Measurements from ENCODE around the gene ELOVL2.
"Not testable (repeated sequence)": the region's sequence is repeated elsewhere in the genome, so short reads cannot be mapped to it uniquely, and the experiment has no call there.

ELOVL2 gene

GRCh38 chr6:11021003-11021402 is 23.1 kb downstream of the ELOVL2 start:
- no peak for FAIRE-seq

DNA sequence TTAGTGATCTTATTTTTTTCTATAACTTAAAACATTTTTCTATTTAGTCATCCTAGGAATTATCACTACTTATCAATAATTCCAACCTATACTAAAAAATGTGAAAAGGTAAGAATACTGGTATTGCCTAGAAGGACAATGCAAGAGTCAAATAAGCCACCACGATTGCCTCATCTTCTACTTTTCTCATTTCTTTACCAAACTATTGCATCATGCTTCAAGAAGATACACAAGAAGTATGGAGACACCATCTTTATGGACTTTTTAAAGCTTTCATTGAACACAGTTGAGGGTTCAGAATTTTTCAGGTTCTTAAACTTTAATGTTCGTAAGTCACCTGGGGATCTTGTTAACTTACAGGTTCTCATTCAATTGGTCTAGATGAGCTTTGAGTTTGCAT is 25.9 kb downstream of the ELOVL2 start:
- FAIRE-seq, result no peak

- no peak for FAIRE-seq
Measured at GRCh38 chr6:11017090-11017489, 27.0 kb downstream of the ELOVL2 start.

GRCh38 chr6:11016452-11016851 is 27.7 kb downstream of the ELOVL2 start:
- FAIRE-seq, result no peak

GRCh38 chr6:11015102-11015501 is 29.0 kb downstream of the ELOVL2 start:
- FAIRE-seq, result no peak

GRCh38 chr6:11013721-11014070 is 30.4 kb downstream of the ELOVL2 start:
- no peak for FAIRE-seq

DNA sequence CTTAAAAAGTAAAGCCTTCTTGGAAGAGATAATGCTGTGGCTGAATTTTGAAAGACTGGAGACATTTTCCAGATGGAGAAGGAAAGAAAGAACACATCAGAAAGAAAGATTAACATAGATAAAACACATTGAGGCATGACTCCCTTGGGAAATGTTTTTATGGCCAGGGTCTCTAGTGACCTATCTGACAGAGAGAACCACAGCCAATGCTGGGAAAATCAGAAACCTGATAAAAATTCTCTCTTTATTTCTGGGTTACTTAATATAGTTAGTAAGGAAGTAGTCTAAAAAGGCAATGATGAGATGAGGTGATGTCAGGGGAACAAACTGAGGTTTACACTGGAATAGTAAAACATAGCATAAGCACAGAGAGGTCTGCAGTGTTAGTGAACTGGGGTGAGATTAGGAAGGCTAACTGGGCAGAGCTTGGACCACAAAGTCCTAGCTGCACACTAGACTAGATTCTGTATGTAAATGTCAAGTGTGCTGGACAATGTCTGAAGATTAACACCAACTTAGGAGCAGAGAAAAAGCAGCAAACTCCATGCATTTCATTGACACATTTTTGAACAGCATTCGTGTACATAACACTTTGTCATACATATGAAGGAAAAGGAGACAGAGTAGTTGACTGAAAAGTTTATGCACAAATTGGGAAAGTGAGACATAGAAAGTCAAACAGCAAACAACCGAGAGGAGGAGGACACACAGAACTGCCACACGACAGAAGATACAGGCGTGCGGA is 31.0 kb downstream of the ELOVL2 start:
- no peak for FAIRE-seq

- no peak for FAIRE-seq
Measured at GRCh38 chr6:11012295-11012754, 31.8 kb downstream of the ELOVL2 start.

DNA sequence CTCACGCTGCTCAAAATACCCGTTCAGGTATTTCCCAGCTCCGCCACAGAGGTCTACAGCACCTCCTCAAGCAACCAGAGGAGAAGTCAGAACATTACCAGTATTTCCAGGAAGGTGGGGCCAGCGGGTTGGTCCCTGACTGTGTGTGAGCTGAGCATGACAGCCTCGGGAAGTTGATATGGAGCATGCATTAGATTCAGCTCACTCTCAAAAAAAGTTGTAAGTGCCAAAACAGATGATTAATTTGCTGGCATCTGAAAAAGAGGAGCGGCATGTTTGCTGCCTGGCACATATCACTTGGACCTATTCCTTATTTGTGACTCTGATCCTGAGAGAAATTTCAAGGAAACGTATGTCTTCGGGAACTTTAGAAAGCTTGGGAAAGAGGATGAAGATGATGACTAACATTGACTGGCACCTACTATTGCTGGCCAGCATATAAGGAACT is 32.3 kb downstream of the ELOVL2 start:
- no peak for FAIRE-seq

DNA sequence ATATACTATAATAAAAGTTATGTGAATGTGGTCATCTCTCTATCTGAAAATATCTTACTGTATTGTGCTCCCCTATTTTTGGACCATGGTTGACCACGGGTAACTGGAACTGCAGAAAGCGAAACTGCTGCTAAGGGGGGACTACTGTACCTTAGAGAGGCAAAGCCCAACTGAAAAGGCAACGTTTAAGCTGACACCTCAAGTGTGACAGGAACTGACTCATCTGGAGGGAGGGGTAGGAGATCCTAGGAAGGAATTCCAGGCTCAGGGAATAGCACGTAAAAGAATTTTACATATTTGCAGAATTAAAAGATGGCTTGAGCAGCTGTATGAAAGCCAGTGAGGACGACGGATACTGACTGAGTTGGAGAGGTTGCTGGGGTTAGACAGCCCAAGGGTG is 34.8 kb downstream of the ELOVL2 start:
- FAIRE-seq, result no peak

GRCh38 chr6:11008821-11009220 is 35.3 kb downstream of the ELOVL2 start:
- no peak for FAIRE-seq

DNA sequence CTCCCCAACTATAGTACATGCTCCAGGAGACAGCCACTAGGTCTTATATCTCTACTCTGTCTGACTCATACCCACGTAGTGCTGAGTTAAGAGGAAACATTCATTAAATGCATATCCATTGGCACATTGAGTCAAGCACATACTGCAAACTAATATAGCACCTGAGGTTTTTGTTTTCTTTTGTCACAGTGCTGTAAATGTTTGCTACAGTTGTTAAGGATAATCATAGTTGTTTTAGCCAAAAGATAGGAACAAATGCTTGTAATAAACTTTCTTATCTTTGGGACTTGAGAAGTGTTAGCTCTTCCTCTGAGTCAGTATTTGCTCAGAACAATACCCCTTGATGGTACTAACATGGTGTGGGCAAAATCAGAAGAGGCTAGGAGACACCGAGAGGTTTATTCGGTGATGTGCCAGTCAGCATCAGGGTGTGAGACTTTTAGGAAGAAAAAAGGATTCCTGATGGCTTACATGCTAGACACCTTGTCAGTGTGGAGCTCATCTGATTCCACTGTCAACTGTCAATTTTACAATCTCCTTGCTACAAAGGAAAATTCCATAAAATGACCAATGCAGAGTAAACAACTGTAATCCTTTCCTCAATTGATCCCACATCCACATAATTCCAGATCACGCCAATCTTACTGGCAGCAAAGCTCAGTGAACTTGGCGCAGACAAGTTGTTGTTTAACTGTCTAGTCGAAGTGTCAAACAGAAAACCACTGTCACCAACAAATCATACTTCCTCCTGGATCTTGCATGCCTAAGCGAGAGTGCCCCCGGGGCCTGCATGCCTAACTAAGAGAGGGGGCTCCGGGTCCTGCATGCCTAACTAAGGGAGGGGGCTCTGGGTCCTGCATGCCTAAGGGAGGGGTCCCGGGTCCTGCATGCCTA is 36.1 kb downstream of the ELOVL2 start:
- no peak for FAIRE-seq

DNA sequence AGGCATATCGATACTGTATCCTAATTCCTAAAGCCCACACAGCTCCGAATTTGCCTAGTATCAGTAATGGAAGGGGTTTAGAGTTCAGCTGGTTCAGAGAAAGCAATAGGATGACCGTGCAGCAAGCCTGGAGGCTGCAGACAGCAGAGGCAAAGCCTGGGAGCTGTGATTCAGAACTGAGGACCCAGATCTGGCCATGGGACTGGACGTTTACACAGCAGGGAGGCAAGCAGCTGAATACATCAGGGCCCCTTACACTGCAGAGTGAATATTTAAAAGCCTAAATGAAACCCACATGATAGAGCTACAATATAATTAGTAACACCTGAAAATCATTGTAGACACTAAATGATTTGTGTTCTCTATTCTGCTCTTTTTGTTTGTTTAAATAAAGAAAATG is 38.0 kb downstream of the ELOVL2 start:
- no peak for FAIRE-seq

GRCh38 chr6:11003297-11003696 is 40.8 kb downstream of the ELOVL2 start:
- FAIRE-seq, result not testable (repeated sequence)

GRCh38 chr6:11002176-11002575 is 41.9 kb downstream of the ELOVL2 start:
- no peak for FAIRE-seq

DNA sequence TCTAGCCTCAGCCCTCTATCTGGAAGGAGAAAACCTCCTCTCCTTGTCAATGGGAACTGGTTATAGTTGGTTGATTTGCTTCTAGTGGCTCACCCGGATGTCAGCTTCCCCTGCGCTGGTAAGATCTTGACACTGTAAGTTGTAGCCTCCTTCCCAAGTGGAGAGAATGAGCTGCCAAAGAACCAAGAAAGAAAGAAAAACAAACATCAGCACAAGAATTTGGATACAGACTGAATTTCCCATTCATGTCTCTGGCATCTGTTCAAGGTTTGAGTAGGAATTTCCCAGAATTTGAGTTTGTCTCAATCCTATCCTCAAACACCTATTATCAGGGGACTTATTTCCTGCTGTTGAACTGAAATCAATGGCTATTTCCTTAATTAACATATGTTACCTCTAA is 44.1 kb downstream of the ELOVL2 start:
- FAIRE-seq, result no peak

DNA sequence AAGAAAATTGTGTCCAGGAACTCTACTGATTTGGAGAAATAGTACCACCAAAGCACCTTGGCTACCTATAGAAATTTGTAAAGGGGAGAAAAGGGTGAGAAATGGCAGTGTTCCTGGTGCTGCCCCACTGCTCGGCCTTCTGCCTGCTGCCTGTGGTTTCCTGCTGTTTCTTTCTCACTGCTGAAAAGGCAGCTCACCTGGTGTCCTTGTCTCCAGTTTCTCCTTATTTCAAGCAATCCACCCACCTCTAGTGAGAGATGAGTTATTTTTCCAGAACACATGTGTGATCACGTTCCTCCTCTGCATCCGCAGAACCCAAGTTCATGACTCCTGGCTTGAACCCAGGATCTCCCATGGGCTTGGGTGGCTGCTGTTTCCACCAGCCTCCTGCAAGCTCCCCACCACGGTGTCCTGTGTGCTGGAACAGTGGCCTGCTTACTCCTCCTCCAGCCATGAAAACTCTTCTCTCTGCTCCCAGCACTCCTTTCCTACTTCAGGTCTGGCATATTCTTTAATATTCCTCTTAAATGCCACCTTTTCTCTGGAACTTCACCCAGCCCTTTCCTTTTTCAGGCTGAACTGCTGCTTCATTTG is 48.9 kb downstream of the ELOVL2 start:
- no peak for FAIRE-seq

- no peak for FAIRE-seq
Measured at GRCh38 chr6:10993896-10994295, 50.2 kb downstream of the ELOVL2 start.

DNA sequence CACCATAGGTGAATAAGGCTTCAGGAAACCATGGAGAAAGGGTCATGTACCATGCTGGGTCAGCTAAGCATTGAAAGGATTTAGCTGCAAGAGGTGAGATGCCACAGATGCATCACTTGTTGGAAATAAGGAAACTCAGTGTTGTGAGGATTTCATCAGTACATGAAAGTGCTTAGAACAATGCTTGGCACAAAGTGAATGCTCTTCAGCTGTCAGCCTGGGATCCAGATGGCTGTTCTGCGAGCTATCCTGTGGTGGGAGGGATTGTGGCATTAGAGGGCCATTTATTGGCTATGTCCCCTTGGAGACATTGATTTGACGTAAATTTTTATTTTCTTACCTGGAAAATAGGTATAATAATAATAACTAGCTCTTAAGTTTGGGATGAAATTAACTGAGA is 53.0 kb downstream of the ELOVL2 start:
- no peak for FAIRE-seq

DNA sequence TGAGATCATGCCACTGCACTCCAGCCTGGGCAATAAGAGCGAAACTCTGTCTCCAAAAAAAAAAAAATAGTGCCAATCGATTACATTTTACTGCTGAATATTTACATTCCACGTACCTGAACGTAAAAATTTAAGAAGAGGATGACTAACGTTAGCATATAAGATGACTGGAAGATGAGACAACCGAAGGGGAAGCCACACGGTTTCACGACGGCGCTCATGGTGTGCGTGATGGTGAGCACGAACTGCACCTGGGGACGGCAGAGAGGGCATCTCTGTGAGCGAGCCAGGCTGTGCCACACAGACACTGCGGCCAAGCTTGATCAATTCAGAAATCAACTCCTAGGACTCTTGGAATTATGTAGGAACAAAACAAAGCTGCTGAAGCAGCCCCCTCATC is 54.5 kb downstream of the ELOVL2 start:
- FAIRE-seq, result no peak

- FAIRE-seq, result not testable (repeated sequence)
Measured at GRCh38 chr6:10984959-10985358, 59.1 kb downstream of the ELOVL2 start.

GRCh38 chr6:10981409-10981808 is 62.7 kb downstream of the ELOVL2 start:
- no peak for FAIRE-seq

DNA sequence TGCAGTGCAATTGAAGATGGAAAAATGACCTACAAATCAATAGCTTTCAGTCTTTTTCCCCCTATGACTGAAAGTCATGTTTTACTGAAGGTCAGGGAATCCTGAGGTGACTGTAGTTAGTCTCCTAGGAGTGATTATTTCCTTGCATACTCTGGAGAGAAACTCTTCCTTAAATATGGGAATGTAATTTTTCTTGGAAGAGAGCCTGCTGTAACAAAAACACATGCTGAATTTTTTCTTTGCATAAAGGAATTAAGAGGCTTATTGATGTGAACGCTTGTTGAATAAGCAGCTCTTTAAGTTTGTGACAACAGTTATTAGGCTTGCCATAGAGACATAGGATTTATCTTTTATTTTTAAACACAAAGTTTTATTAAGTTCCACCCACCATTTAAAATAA is 64.5 kb downstream of the ELOVL2 start:
- no peak for FAIRE-seq
